AML-193 (cell line): ENCODE measurements around the gene PERCC1.
"Not testable (repeated sequence)": the region's sequence is repeated elsewhere in the genome, so short reads cannot be mapped to it uniquely, and the experiment has no call there.

Source experiments
- DNase-seq, 2 experiments: peaks; one replicate each; lab custom pipeline; 2025; lab: John Stamatoyannopoulos, UW

The PERCC1 gene

DNA sequence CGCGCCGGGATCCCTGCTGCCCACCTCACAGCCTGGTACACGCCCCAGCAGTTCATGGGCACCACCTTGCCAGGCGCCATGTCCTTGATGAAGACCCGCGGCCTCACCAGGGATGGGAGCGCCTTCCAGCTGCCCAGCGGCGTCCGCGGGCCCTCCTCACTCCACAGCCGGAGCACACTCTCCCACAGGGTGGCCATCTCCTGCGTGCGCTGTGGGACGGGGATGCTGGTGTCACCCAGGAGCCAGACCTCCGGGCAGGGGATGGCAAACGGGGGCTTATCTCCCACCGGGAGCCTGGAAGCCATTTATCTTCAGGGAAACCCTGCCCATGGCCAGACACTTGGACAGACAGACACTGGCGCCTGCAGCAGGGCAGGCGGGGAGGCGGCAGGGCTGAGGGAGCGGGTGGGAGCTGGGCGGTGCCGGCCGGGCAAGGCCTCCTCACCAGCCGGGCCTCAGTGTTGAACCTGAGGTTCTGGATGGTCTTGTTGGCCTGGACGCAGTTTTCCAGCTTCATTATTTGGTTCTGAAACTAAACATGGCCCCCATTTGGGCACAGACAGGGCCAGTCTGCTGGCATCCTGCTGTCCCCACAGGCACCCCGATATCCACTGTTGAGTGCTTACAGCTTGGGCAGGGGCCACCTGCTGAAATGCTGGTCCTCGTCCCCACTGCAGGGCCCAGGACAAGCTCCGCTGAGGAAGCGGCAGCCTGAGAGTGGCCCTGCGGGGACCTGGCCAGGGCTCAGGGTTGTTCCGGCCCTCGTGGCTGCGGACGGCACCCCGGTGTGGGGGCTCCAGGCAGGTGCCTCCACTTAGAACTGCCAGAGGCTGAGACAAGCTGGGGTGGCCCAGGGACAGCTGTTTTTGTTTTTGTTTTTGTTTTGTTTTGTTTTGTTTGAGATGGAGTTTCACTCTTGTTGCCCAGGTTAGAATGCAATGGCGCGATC is 4.0 kb downstream of the PERCC1 start:
- DNase-seq, result no peak

GRCh38 chr16:1435921-1436697 is 5.2 kb downstream of the PERCC1 start:
- no peak for DNase-seq

GRCh38 chr16:1436731-1437355 is 6.0 kb downstream of the PERCC1 start:
- no peak for DNase-seq

- DNase-seq, result no peak
These were observed 6.7 kb downstream of the PERCC1 start for GRCh38 chr16:1437606-1438005.

- DNase-seq, result no peak
These were observed 7.6 kb downstream of the PERCC1 start for GRCh38 chr16:1438229-1439057.

- no peak for DNase-seq
These were observed 8.3 kb downstream of the PERCC1 start for GRCh38 chr16:1439058-1439698.

GRCh38 chr16:1439699-1440074 is 8.8 kb downstream of the PERCC1 start:
- DNase-seq, result not testable (repeated sequence)

- no peak for DNase-seq
These were observed 10.5 kb downstream of the PERCC1 start for GRCh38 chr16:1441391-1441829.

- no peak for DNase-seq
These were observed 11.8 kb downstream of the PERCC1 start for GRCh38 chr16:1442697-1443096.

GRCh38 chr16:1443403-1443973 is 12.6 kb downstream of the PERCC1 start:
- no peak for DNase-seq

DNA sequence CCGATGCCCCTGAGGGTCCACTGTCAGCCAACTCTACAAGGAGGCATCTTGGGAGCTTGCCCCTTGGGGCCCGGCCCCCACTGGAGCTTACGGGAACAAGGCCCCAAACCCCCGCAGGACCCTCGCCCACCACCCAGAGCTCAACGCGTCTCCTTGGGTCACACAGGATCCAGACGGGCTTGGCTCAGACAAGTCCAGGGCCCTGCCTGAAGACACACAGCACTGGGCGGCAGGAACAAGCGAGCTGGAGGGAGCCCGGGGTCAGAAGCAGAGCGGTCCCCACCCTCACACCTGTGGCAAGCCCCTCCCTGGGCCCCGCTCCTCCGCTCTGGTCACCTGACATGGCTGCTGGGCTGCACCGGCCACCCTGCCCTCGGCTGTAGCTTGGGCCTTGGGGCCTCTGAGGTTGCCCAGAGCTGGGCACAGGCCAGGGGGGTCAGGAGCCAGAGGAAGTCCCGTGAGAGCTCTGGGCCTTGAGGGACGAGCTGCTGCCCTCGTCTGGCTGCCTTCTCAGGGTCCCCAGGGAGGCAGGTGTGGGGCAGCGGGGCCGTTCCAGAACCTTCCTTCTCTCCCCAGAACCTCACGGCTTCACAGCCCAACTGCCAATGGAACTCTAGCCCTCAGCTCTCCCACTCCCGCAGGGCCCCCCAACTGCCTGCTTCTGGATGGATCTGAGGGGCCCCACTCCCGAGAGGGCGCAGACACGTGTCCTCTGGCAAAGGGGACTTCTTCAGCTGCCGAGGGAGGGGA is 13.3 kb downstream of the PERCC1 start, which contains the start of gene CCDC154:
Gene CCDC154, minus strand, starts transcription at position 577 of the 750 bp plus-strand sequence. Its CDS starts 234 bp downstream, at position 343.
- no peak for DNase-seq

DNA sequence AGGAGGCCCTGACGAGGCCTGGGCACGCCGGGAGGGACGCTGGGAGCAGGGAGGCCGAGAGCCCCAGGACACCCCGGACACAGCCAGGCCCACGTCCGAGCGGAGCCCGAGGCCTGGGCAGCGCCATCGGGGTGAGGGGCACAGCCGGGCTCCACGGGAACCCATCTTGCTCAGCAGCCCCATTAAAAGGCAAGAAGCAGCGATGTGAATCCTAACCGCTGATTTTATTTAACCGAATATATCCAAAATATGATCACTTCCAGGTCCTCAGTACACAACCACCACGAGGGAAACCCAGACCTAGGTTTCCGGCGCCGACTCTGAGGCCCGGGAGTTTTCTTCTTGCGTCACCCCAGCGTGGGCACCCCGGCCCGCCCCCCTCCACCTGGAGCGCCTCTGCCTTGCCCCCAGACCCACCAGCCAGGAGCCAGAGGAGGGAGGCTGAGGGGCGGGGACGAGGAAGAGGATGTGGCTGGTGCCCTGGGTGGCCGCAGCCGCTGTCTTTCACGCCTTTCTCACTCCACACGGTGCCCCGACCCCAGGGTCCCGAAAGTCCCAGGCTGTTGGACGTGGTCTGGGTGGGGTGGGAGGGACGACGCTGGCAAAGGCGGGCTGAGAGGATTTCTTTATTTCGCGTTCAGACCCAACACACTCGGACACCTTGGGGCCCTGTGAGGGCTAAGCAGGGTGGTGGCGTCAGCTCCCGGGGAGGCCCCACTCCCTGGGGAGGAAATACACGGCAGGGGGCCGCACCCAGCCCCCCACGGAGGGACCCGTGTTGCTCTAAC is 14.0 kb downstream of the PERCC1 start:
- DNase-seq, result no peak

- DNase-seq, result no peak
These were observed 14.8 kb downstream of the PERCC1 start for GRCh38 chr16:1445518-1446203.

GRCh38 chr16:1446296-1447080 is 15.6 kb downstream of the PERCC1 start:
- no peak for DNase-seq

DNA sequence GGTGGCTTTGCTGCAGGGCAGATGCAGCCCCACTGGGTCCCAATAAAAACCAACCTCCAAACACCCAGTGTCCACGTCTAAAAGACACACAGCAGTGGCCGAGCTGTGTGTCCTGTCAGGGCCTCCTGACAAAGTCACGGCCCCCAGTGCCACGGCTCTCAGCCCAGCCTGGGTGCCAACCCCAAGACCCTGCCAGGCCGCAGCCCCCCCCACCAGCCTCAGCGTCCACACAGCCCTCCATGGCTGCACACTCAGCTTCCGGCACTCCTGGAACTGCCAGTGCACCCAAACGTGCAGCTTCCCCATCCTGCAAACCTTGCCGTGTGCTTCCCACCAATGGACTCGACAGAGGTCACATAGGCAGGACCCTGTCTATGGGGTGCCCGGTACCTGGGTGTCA is 17.1 kb downstream of the PERCC1 start:
- DNase-seq, result no peak

DNA sequence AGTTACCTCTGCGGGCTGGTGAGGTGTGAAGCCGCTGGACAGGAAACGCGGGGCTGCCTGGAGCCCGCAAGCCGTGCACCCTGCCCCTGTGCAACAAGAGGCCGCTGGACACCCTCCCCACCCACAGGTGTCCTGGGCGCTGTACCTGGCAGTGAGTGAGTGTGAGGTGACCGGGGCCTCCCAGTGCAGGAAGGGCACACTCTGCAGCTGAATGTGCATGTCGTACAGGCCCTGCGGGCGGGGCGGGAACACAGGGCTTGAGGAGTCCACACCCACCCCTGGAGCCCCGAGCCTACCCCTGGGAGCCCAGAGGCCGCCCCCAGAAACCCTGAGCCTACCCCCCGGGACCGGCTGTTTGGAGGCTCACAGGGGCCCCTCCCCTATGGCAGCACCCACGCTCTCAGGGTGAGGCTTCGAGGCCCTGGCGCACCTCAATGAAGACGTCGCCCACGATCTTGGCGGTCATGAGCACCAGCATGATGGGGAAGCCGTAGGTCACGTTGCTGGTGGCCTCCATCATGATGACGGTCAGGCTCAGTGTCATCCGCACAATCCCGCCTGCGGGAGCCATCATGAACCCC is 17.7 kb downstream of the PERCC1 start:
- DNase-seq, result no peak

DNA sequence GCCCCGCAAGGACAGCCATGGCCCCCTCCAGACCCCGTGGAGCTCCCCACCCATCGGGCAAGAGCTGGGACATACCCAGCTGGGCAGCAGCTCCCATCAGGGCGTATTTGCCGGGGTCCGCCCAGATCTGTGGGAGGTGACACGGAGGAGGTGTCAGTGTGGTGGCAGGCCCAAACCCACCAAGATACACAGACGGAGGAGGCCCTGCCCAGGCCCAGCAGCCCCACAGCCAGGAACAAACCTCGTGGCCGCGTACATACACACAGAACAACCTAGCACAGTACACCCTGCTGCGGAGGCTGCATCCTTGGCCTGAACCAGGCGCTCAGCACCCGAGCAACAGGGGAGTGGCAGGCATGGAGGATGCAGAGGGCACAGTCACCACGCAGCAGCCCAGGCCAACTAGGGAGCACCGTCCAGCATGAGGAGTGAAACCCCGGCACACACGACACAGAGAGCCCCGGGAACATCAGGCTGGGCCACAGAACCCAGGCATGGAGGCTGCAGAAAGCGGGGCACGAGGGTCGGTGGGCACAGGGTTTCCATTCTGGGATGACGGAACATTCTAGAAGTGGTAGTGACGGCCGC is 18.4 kb downstream of the PERCC1 start:
- DNase-seq, result no peak
